NCI-H82 treated with DMSO at 0.1 percent for 48 hours (cell line): ENCODE measurements around the gene FLT4.
"Not testable (repeated sequence)": the region's sequence is repeated elsewhere in the genome, so short reads cannot be mapped to it uniquely, and the experiment has no call there.

Experiments
- DNase-seq: peaks from one replicate; lab custom pipeline; 2025; ENCODE audit not compliant: unreplicated experiment; lab: John Stamatoyannopoulos, UW

The FLT4 gene

GRCh38 chr5:180649297-180650039 lies at the start of gene FLT4:
TSS of gene FLT4 (minus strand) at chr5:180649600. CDS start at chr5:180649545, 55 bp downstream.
- DNase-seq = no peak

GRCh38 chr5:180699042-180699441 lies 49.6 kb upstream of the FLT4 start:
- no peak for DNase-seq

- no peak for DNase-seq
Measured at GRCh38 chr5:180696116-180696515, 46.7 kb upstream of the FLT4 start.

- DNase-seq = no peak
Measured at GRCh38 chr5:180692429-180692828, 43.0 kb upstream of the FLT4 start.

- no peak for DNase-seq
Measured at GRCh38 chr5:180691046-180691445, 41.6 kb upstream of the FLT4 start.

GRCh38 chr5:180690562-180690961 lies 41.2 kb upstream of the FLT4 start:
- peak; percentile 0 for DNase-seq

- DNase-seq = no peak
Measured at GRCh38 chr5:180689775-180690174, 40.4 kb upstream of the FLT4 start.

GRCh38 chr5:180689071-180689694 lies 39.8 kb upstream of the FLT4 start:
- no peak for DNase-seq

GRCh38 chr5:180688330-180689070 lies 39.1 kb upstream of the FLT4 start:
- DNase-seq = no peak

GRCh38 chr5:180686799-180687198 lies 37.4 kb upstream of the FLT4 start:
- DNase-seq = not testable (repeated sequence)

GRCh38 chr5:180684623-180685161 lies 35.3 kb upstream of the FLT4 start:
- DNase-seq = no peak

- no peak for DNase-seq
Measured at GRCh38 chr5:180683220-180683922, 34.0 kb upstream of the FLT4 start.

- DNase-seq = no peak
Measured at GRCh38 chr5:180682560-180682959, 33.2 kb upstream of the FLT4 start.

GRCh38 chr5:180682008-180682407 lies 32.6 kb upstream of the FLT4 start:
- DNase-seq = not testable (repeated sequence)

- DNase-seq = not testable (repeated sequence)
Measured at GRCh38 chr5:180678319-180678718, 28.9 kb upstream of the FLT4 start.

- DNase-seq = no peak
Measured at GRCh38 chr5:180675036-180675635, 25.7 kb upstream of the FLT4 start.

GRCh38 chr5:180674090-180674475 lies 24.7 kb upstream of the FLT4 start:
- not testable (repeated sequence) for DNase-seq

- DNase-seq = no peak
Measured at GRCh38 chr5:180673371-180674089, 24.1 kb upstream of the FLT4 start.

GRCh38 chr5:180671958-180672524 lies 22.6 kb upstream of the FLT4 start:
- DNase-seq = not testable (repeated sequence)
